HEK293 (cell line): Measurements from ENCODE around the gene TCEAL1.

Experiments
- CTCF ChIA-PET: fragments of 350-600 bp; formaldehyde crosslinking; extraction: SDS; loops from one replicate; lab custom pipeline; 2021; ENCODE audit warnings: antibody characterized with exemption; lab: Yijun Ruan, JAX
- POLR2A ChIA-PET: fragments of 300-600 bp; formaldehyde crosslinking; extraction: SDS; loops from one replicate; lab custom pipeline; 2020; ENCODE audit warnings: antibody characterized with exemption, inconsistent platforms; lab: Yijun Ruan, JAX
- H3K27ac ChIP-seq: fragments of 200-500 bp; sonication (Bioruptor generic); 2 replicates; pipeline ENCODE4 v1.5.1; 2014; ENCODE audit warnings: low read depth, low read length, control low read depth, inconsistent platforms; ENCODE audit errors: extremely low read depth
- H3K36me3 ChIP-seq, 2 experiments: fragments of 200-500 bp in 1 of 2; sonication (Bioruptor generic) in 1 of 2; 1 replicate in 1 of 2; 2 replicates in 1 of 2; pipeline ENCODE4 v1.5.1; 2014 to 2017; ENCODE audit warnings: inconsistent platforms in 2 of 2, low read length in 2 of 2; ENCODE audit not compliant: control insufficient read depth in 2 of 2, insufficient read depth in 1 of 2
- H3K4me1 ChIP-seq: fragments of 200-500 bp; sonication (Bioruptor generic); 2 replicates; pipeline ENCODE4 v1.5.1; 2014; ENCODE audit warnings: mild to moderate bottlenecking, low read length, inconsistent platforms; ENCODE audit not compliant: control insufficient read depth, insufficient read depth
- H3K4me3 ChIP-seq: 2 replicates; pipeline ENCODE4 v1.5.1; 2011; ENCODE audit warnings: low read depth, mild to moderate bottlenecking, control low read depth, low read length, moderate library complexity
- H3K9me3 ChIP-seq: fragments of 200-500 bp; sonication (Bioruptor generic); 2 replicates; pipeline ENCODE4 v1.5.1; 2014; ENCODE audit warnings: low read depth, low read length, inconsistent platforms; ENCODE audit not compliant: control insufficient read depth, insufficient read depth
- MYNN ChIP-seq: fragments of 450-650 bp; formaldehyde crosslinking; IDR thresholded peaks from 2 replicates; pipeline ENCODE4 v1.5.1; 2016; ENCODE audit warnings: missing biosample characterization, missing genetic modification characterization, borderline replicate concordance
- OVOL3 ChIP-seq: fragments of 450-650 bp; formaldehyde crosslinking; IDR thresholded peaks from 2 replicates; pipeline ENCODE4 v1.5.1; 2016; ENCODE audit warnings: missing biosample characterization, missing genetic modification characterization
- SETDB1 ChIP-seq: IDR thresholded peaks from one replicate; pipeline ENCODE4 v1.6.1; 2017; ENCODE audit warnings: mild to moderate bottlenecking, low read length, moderate library complexity, mixed read lengths; ENCODE audit not compliant: insufficient read length
- WT1 ChIP-seq: fragments of 450-650 bp; formaldehyde crosslinking; IDR thresholded peaks from 2 replicates; pipeline ENCODE4 v1.5.1; 2016; ENCODE audit warnings: missing biosample characterization, missing genetic modification characterization
- ZNF2 ChIP-seq: fragments of 450-650 bp; formaldehyde crosslinking; IDR thresholded peaks from 2 replicates; pipeline ENCODE4 v1.5.1; 2016; ENCODE audit warnings: missing biosample characterization, missing genetic modification characterization
- ZNF239 ChIP-seq: fragments of 450-650 bp; formaldehyde crosslinking; IDR thresholded peaks from 2 replicates; pipeline ENCODE4 v1.5.1; 2016; ENCODE audit warnings: missing biosample characterization, missing genetic modification characterization
- ZNF266 ChIP-seq: fragments of 450-650 bp; formaldehyde crosslinking; IDR thresholded peaks from 2 replicates; pipeline ENCODE4 v1.5.1; 2016; ENCODE audit warnings: missing biosample characterization, missing genetic modification characterization, low read depth
- ZNF426 ChIP-seq: fragments of 450-650 bp; formaldehyde crosslinking; IDR thresholded peaks from 2 replicates; pipeline ENCODE4 v1.5.1; 2017; ENCODE audit warnings: missing biosample characterization, missing genetic modification characterization, mild to moderate bottlenecking, inconsistent platforms, moderate library complexity
- ZNF707 ChIP-seq: fragments of 450-650 bp; formaldehyde crosslinking; IDR thresholded peaks from 2 replicates; pipeline ENCODE4 v1.5.1; 2016; ENCODE audit warnings: missing biosample characterization, missing genetic modification characterization
- ZNF768 ChIP-seq: fragments of 450-650 bp; formaldehyde crosslinking; IDR thresholded peaks from 2 replicates; pipeline ENCODE4 v1.5.1; 2018; ENCODE audit warnings: missing biosample characterization, mild to moderate bottlenecking, missing genetic modification characterization
- TF ChIP-seq, protein P1 (sequence below): fragments of 450-650 bp; formaldehyde crosslinking; IDR thresholded peaks from 2 replicates; pipeline ENCODE4 v1.5.1; 2016; ENCODE audit warnings: missing biosample characterization, missing genetic modification characterization
- TF ChIP-seq, protein P2 (sequence below): fragments of 450-650 bp; formaldehyde crosslinking; IDR thresholded peaks from 2 replicates; pipeline ENCODE4 v1.5.1; 2016; ENCODE audit warnings: missing biosample characterization, missing genetic modification characterization
- TF ChIP-seq, protein P3 (sequence below): fragments of 450-650 bp; formaldehyde crosslinking; IDR thresholded peaks from 2 replicates; pipeline ENCODE4 v1.5.1; 2016; ENCODE audit warnings: missing biosample characterization, missing genetic modification characterization
- TF ChIP-seq, protein P4 (sequence below): fragments of 450-650 bp; formaldehyde crosslinking; IDR thresholded peaks from 2 replicates; pipeline ENCODE4 v1.5.0; 2017; ENCODE audit warnings: missing biosample characterization, missing genetic modification characterization, borderline replicate concordance
- TF ChIP-seq, protein P5 (sequence below): fragments of 450-650 bp; formaldehyde crosslinking; IDR thresholded peaks from 2 replicates; pipeline ENCODE4 v1.5.1; 2016; ENCODE audit warnings: missing biosample characterization, missing genetic modification characterization
- TF ChIP-seq, protein P6 (sequence below): fragments of 450-650 bp; formaldehyde crosslinking; IDR thresholded peaks from 2 replicates; pipeline ENCODE4 v1.5.1; 2016; ENCODE audit warnings: missing biosample characterization, missing genetic modification characterization
- TF ChIP-seq, protein P7 (sequence below): fragments of 450-650 bp; formaldehyde crosslinking; IDR thresholded peaks from 2 replicates; pipeline ENCODE4 v1.5.1; 2016; ENCODE audit warnings: missing biosample characterization, missing genetic modification characterization
- TF ChIP-seq, protein P8 (sequence below): fragments of 450-650 bp; formaldehyde crosslinking; IDR thresholded peaks from 2 replicates; pipeline ENCODE4 v1.5.1; 2016; ENCODE audit warnings: missing biosample characterization, missing genetic modification characterization

The TCEAL1 gene

DNA sequence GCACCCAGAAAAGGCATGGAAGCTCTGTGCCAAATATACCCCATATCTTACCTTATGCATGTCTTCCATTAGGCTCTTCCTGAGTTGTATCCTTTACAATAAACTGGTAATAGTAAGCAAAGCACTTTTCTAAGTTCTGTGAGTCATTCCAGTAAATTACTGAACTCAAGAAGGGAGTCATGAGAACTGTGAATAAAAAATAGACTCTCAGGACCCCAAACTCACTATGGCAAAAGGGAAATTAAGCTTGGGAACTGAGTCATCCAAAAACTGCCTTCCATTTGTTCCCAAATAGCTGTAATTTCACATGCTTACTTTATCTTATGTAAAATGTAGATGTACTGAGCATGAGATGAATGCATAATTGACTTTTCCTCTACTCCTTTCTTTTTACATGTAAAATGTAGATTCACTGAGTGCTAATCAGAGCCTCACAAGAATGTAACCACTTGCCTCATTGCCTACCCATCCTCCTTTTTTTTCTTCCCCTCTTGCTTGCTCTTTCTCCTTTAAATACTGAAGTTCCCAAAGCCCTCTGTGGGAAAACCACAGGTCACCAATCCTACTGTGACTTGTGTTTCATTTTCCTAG is 12.9 kb upstream of the TCEAL1 start (continued):
- TF ChIP-seq, protein P1, sequence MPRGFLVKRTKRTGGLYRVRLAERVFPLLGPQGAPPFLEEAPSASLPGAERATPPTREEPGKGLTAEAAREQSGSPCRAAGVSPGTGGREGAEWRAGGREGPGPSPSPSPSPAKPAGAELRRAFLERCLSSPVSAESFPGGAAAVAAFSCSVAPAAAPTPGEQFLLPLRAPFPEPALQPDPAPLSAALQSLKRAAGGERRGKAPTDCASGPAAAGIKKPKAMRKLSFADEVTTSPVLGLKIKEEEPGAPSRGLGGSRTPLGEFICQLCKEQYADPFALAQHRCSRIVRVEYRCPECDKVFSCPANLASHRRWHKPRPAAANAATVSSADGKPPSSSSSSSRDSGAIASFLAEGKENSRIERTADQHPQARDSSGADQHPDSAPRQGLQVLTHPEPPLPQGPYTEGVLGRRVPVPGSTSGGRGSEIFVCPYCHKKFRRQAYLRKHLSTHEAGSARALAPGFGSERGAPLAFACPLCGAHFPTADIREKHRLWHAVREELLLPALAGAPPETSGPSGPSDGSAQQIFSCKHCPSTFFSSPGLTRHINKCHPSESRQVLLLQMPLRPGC (tag by site-specific recombination): no peak
- TF ChIP-seq ZNF768 (tag by site-specific recombination): no peak
- TF ChIP-seq, protein P2, sequence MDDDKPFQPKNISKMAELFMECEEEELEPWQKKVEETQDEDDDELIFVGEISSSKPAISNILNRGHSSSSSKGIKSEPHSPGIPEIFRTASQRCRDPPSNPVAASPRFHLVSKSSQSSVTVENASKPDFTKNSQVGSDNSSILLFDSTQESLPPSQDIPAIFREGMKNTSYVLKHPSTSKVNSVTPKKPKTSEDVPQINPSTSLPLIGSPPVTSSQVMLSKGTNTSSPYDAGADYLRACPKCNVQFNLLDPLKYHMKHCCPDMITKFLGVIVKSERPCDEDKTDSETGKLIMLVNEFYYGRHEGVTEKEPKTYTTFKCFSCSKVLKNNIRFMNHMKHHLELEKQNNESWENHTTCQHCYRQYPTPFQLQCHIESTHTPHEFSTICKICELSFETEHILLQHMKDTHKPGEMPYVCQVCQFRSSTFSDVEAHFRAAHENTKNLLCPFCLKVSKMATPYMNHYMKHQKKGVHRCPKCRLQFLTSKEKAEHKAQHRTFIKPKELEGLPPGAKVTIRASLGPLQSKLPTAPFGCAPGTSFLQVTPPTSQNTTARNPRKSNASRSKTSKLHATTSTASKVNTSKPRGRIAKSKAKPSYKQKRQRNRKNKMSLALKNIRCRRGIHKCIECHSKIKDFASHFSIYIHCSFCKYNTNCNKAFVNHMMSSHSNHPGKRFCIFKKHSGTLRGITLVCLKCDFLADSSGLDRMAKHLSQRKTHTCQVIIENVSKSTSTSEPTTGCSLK (tag by site-specific recombination): no peak
- TF ChIP-seq ZNF707 (tag by site-specific recombination): no peak
- TF ChIP-seq, protein P3, sequence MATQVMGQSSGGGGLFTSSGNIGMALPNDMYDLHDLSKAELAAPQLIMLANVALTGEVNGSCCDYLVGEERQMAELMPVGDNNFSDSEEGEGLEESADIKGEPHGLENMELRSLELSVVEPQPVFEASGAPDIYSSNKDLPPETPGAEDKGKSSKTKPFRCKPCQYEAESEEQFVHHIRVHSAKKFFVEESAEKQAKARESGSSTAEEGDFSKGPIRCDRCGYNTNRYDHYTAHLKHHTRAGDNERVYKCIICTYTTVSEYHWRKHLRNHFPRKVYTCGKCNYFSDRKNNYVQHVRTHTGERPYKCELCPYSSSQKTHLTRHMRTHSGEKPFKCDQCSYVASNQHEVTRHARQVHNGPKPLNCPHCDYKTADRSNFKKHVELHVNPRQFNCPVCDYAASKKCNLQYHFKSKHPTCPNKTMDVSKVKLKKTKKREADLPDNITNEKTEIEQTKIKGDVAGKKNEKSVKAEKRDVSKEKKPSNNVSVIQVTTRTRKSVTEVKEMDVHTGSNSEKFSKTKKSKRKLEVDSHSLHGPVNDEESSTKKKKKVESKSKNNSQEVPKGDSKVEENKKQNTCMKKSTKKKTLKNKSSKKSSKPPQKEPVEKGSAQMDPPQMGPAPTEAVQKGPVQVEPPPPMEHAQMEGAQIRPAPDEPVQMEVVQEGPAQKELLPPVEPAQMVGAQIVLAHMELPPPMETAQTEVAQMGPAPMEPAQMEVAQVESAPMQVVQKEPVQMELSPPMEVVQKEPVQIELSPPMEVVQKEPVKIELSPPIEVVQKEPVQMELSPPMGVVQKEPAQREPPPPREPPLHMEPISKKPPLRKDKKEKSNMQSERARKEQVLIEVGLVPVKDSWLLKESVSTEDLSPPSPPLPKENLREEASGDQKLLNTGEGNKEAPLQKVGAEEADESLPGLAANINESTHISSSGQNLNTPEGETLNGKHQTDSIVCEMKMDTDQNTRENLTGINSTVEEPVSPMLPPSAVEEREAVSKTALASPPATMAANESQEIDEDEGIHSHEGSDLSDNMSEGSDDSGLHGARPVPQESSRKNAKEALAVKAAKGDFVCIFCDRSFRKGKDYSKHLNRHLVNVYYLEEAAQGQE (tag by site-specific recombination): no peak
- TF ChIP-seq, protein P4, sequence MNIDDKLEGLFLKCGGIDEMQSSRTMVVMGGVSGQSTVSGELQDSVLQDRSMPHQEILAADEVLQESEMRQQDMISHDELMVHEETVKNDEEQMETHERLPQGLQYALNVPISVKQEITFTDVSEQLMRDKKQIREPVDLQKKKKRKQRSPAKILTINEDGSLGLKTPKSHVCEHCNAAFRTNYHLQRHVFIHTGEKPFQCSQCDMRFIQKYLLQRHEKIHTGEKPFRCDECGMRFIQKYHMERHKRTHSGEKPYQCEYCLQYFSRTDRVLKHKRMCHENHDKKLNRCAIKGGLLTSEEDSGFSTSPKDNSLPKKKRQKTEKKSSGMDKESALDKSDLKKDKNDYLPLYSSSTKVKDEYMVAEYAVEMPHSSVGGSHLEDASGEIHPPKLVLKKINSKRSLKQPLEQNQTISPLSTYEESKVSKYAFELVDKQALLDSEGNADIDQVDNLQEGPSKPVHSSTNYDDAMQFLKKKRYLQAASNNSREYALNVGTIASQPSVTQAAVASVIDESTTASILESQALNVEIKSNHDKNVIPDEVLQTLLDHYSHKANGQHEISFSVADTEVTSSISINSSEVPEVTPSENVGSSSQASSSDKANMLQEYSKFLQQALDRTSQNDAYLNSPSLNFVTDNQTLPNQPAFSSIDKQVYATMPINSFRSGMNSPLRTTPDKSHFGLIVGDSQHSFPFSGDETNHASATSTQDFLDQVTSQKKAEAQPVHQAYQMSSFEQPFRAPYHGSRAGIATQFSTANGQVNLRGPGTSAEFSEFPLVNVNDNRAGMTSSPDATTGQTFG (tag by site-specific recombination): no peak
- TF ChIP-seq ZNF239 (tag by site-specific recombination): no peak
- no peak for TF ChIP-seq SETDB1

DNA sequence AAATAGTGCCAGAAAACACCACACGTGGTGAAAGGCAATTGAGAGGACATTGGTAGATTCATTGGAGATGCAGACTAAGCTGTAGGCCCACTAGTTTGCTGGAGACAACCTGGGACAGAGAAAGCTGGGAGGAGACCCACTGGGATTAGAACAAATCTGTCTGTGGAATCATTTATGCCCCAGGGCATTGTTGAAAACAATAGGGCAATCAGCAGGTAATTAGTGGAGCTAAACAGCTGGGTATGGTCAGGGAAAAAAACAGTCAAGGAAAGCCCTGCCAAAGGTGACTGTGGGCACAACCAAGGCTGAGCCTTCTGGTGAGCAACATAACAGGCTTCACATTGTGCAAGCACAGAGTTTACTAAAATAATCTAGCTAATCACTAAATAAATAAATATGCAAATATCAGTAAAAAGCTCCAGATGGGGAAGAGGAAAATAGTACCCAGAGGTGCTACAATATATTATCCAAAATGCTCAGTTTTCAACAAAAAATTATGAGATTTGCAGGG is 12.0 kb upstream of the TCEAL1 start:
- ChIA-PET POLR2A (interaction anchor here (1.3 kb wide), 1 partner anchor 13 kb away, joined by 3 read pairs; no protein-coding TSS in a partner anchor), CTCF (interaction anchor here (2.2 kb wide), 1 partner anchor 13 kb away, joined by 9 read pairs; no protein-coding TSS in a partner anchor)
- H3K27ac ChIP-seq: no peak overlapping the region
- H3K9me3 ChIP-seq: no peaks in the 10 kb centered on the region
- H3K4me1 ChIP-seq: no peaks in the 10 kb centered on the region
- H3K36me3 ChIP-seq: peaks cover 0 to 6% of the 10 kb centered on the region in 2 experiments; a peak in 1 of 3 replicates
- H3K4me3 ChIP-seq: no peak overlapping the region
- TF ChIP-seq, protein P5, sequence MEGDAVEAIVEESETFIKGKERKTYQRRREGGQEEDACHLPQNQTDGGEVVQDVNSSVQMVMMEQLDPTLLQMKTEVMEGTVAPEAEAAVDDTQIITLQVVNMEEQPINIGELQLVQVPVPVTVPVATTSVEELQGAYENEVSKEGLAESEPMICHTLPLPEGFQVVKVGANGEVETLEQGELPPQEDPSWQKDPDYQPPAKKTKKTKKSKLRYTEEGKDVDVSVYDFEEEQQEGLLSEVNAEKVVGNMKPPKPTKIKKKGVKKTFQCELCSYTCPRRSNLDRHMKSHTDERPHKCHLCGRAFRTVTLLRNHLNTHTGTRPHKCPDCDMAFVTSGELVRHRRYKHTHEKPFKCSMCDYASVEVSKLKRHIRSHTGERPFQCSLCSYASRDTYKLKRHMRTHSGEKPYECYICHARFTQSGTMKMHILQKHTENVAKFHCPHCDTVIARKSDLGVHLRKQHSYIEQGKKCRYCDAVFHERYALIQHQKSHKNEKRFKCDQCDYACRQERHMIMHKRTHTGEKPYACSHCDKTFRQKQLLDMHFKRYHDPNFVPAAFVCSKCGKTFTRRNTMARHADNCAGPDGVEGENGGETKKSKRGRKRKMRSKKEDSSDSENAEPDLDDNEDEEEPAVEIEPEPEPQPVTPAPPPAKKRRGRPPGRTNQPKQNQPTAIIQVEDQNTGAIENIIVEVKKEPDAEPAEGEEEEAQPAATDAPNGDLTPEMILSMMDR (tag by site-specific recombination): no peak
- TF ChIP-seq ZNF2 (tag by site-specific recombination): no peak
- TF ChIP-seq ZNF426 (tag by site-specific recombination): no peak
- TF ChIP-seq, protein P6, sequence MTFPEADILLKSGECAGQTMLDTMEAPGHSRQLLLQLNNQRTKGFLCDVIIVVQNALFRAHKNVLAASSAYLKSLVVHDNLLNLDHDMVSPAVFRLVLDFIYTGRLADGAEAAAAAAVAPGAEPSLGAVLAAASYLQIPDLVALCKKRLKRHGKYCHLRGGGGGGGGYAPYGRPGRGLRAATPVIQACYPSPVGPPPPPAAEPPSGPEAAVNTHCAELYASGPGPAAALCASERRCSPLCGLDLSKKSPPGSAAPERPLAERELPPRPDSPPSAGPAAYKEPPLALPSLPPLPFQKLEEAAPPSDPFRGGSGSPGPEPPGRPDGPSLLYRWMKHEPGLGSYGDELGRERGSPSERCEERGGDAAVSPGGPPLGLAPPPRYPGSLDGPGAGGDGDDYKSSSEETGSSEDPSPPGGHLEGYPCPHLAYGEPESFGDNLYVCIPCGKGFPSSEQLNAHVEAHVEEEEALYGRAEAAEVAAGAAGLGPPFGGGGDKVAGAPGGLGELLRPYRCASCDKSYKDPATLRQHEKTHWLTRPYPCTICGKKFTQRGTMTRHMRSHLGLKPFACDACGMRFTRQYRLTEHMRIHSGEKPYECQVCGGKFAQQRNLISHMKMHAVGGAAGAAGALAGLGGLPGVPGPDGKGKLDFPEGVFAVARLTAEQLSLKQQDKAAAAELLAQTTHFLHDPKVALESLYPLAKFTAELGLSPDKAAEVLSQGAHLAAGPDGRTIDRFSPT (tag by site-specific recombination): no peak
- no peak for TF ChIP-seq ZNF266 (tag by site-specific recombination)
- no peak for TF ChIP-seq OVOL3 (tag by site-specific recombination)
- TF ChIP-seq, protein P7, sequence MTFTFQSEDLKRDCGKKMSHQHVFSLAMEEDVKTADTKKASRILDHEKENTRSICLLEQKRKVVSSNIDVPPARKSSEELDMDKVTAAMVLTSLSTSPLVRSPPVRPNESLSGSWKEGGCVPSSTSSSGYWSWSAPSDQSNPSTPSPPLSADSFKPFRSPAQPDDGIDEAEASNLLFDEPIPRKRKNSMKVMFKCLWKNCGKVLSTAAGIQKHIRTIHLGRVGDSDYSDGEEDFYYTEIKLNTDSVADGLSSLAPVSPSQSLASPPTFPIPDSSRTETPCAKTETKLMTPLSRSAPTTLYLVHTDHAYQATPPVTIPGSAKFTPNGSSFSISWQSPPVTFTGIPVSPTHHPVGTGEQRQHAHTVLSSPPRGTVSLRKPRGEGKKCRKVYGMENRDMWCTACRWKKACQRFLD (tag by site-specific recombination): no peak
- TF ChIP-seq MYNN (tag by site-specific recombination): no peak
- TF ChIP-seq, protein P8, sequence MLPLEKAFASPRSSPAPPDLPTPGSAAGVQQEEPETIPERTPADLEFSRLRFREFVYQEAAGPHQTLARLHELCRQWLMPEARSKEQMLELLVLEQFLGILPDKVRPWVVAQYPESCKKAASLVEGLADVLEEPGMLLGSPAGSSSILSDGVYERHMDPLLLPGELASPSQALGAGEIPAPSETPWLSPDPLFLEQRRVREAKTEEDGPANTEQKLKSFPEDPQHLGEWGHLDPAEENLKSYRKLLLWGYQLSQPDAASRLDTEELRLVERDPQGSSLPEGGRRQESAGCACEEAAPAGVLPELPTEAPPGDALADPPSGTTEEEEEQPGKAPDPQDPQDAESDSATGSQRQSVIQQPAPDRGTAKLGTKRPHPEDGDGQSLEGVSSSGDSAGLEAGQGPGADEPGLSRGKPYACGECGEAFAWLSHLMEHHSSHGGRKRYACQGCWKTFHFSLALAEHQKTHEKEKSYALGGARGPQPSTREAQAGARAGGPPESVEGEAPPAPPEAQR (tag by site-specific recombination): no peak
- no peak for TF ChIP-seq WT1 (tag by site-specific recombination)
